ENCODE data around the gene ALK.

- TF ChIP-seq, protein P1, sequence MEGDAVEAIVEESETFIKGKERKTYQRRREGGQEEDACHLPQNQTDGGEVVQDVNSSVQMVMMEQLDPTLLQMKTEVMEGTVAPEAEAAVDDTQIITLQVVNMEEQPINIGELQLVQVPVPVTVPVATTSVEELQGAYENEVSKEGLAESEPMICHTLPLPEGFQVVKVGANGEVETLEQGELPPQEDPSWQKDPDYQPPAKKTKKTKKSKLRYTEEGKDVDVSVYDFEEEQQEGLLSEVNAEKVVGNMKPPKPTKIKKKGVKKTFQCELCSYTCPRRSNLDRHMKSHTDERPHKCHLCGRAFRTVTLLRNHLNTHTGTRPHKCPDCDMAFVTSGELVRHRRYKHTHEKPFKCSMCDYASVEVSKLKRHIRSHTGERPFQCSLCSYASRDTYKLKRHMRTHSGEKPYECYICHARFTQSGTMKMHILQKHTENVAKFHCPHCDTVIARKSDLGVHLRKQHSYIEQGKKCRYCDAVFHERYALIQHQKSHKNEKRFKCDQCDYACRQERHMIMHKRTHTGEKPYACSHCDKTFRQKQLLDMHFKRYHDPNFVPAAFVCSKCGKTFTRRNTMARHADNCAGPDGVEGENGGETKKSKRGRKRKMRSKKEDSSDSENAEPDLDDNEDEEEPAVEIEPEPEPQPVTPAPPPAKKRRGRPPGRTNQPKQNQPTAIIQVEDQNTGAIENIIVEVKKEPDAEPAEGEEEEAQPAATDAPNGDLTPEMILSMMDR (IDR thresholded peaks at IDR 0.05) = no peak
- TF ChIP-seq EZH2 (IDR thresholded peaks at IDR 0.05; ENCODE audit: borderline replicate concordance, insufficient read depth, low read depth, low read length, poor library complexity, severe bottlenecking) = no peak
These were observed 3.6 kb downstream of the ALK start for GRCh38 chr2:29917781-29918180.
